ENCODE results near the gene PDE1A. TPM values are rescaled to one million over a fixed set of nuclear protein-coding genes. Genes with fewer than 3 reads are reported as not detected.

PDE1A gene
- total and polyA plus RNA-seq, 4 donors, result 0.64 to 5.2 (median 1.7) TPM

GRCh38 chr2:182301093-182301492, 125.7 kb downstream of the PDE1A start:
- 55% methylated on average over 1 of the region's 1 CpG for WGBS
- TF ChIP-seq CTCF (IDR thresholded peaks at IDR 0.05; ENCODE audit: low read depth, low read length, missing input control), result no peak
- no peak for TF ChIP-seq FOXA2 (IDR thresholded peaks at IDR 0.05)
- TF ChIP-seq RXRA (IDR thresholded peaks at IDR 0.05), result no peak
- TF ChIP-seq FOXA1 (IDR thresholded peaks at IDR 0.05), result no peak
- TF ChIP-seq YY1 (IDR thresholded peaks at IDR 0.05), result no peak
- no peak for TF ChIP-seq ATF3 (IDR thresholded peaks at IDR 0.05)
- no peak for TF ChIP-seq HNF4G (IDR thresholded peaks at IDR 0.05)
- TF ChIP-seq TAF1 (conservative IDR thresholded peaks at IDR 0.05), result no peak
- no peak for TF ChIP-seq REST (IDR thresholded peaks at IDR 0.05)
- no peak for TF ChIP-seq MAX (IDR thresholded peaks at IDR 0.05)
- TF ChIP-seq HNF4A (conservative IDR thresholded peaks at IDR 0.05), result no peak
- no peak for TF ChIP-seq NR2F2 (IDR thresholded peaks at IDR 0.05)
- no peak for TF ChIP-seq JUND (IDR thresholded peaks at IDR 0.05)
- no peak for TF ChIP-seq RAD21 (IDR thresholded peaks at IDR 0.05)
- no peak for TF ChIP-seq ZBTB33 (IDR thresholded peaks at IDR 0.05)
- no peak for TF ChIP-seq GABPA (IDR thresholded peaks at IDR 0.05 in 1 of 2, conservative IDR thresholded peaks at IDR 0.05 in 1 of 2)
- DNase-seq (ENCODE audit: low spot score), result no peak
- Histone ChIP-seq H3K4me1 (ENCODE audit: control insufficient read depth in 4 of 4, insufficient read depth in 4 of 4, low read length in 3 of 4) (no peaks in the 10 kb centered on the region), H3K9me3 (ENCODE audit: control insufficient read depth in 4 of 4, low read length in 3 of 4) (peaks cover 0 to 2% (median 0%) of the 10 kb centered on the region in 4 donors), H3K36me3 (ENCODE audit: control insufficient read depth in 4 of 4, insufficient read depth in 3 of 4, low read depth in 1 of 4, low read length in 3 of 4) (no peaks in the 10 kb centered on the region), H3K9ac (ENCODE audit: low read depth in 1 of 2, low read length in 2 of 2) (no peak overlapping the region), H3K27me3 (ENCODE audit: control insufficient read depth in 4 of 4, insufficient read depth in 4 of 4, low read length in 3 of 4) (no peaks in the 10 kb centered on the region), H3K27ac (ENCODE audit: low read depth in 1 of 2, low read length in 2 of 2) (no peak overlapping the region), H3K4me3 (ENCODE audit: low read depth in 1 of 3, low read length in 3 of 3) (no peak overlapping the region)

- no peak for TF ChIP-seq JUND (IDR thresholded peaks at IDR 0.05)
- no peak for TF ChIP-seq FOXA1 (IDR thresholded peaks at IDR 0.05)
- TF ChIP-seq EGR1 (IDR thresholded peaks at IDR 0.05; ENCODE audit: low read depth in 2 of 2), result no peak
- TF ChIP-seq ZBTB33 (IDR thresholded peaks at IDR 0.05), result no peak
- TF ChIP-seq REST (IDR thresholded peaks at IDR 0.05), result no peak
- no peak for TF ChIP-seq RXRA (IDR thresholded peaks at IDR 0.05)
- no peak for TF ChIP-seq GABPA (IDR thresholded peaks at IDR 0.05 in 1 of 2, conservative IDR thresholded peaks at IDR 0.05 in 1 of 2)
- TF ChIP-seq YY1 (IDR thresholded peaks at IDR 0.05), result no peak
- TF ChIP-seq FOXA2 (IDR thresholded peaks at IDR 0.05), result no peak
- no peak for TF ChIP-seq SP1 (IDR thresholded peaks at IDR 0.05)
- no peak for TF ChIP-seq NR2F2 (IDR thresholded peaks at IDR 0.05)
- TF ChIP-seq HNF4A (conservative IDR thresholded peaks at IDR 0.05), result no peak
- TF ChIP-seq HNF4G (IDR thresholded peaks at IDR 0.05), result no peak
- no peak for TF ChIP-seq ATF3 (IDR thresholded peaks at IDR 0.05)
- 63% methylated on average over 4 of the region's 4 CpGs for WGBS
- DNase-seq (ENCODE audit: low spot score), result no peak
- Histone ChIP-seq H3K27ac (ENCODE audit: low read depth in 1 of 2, low read length in 2 of 2) (no peak overlapping the region), H3K9me3 (ENCODE audit: control insufficient read depth in 4 of 4, low read length in 3 of 4) (peaks cover 0 to 2% (median 0%) of the 10 kb centered on the region in 4 donors), H3K36me3 (ENCODE audit: control insufficient read depth in 4 of 4, insufficient read depth in 3 of 4, low read depth in 1 of 4, low read length in 3 of 4) (no peaks in the 10 kb centered on the region), H3K4me3 (ENCODE audit: low read depth in 1 of 3, low read length in 3 of 3) (no peak overlapping the region), H3K9ac (ENCODE audit: low read depth in 1 of 2, low read length in 2 of 2) (no peak overlapping the region), H3K4me1 (ENCODE audit: control insufficient read depth in 4 of 4, insufficient read depth in 4 of 4, low read length in 3 of 4) (no peaks in the 10 kb centered on the region), H3K27me3 (ENCODE audit: control insufficient read depth in 4 of 4, insufficient read depth in 4 of 4, low read length in 3 of 4) (no peaks in the 10 kb centered on the region)
These were observed 126.2 kb downstream of the PDE1A start for GRCh38 chr2:182300608-182301007.
